WTC11 (cell line): Measurements from ENCODE around the gene DIABLO.

ENCODE experiments used
- CTCF ChIP-seq: fragments of 200-600 bp; IDR thresholded peaks from 2 replicates; pipeline ENCODE4 v1.8.0; 2022; ENCODE audit warnings: antibody characterized with exemption
- IRF2 ChIP-seq: sonication (generic); formaldehyde crosslinking; IDR thresholded peaks from 2 replicates; pipeline ENCODE4 v1.8.0; 2022; ENCODE audit warnings: low read depth, missing genetic modification reagents, borderline replicate concordance
- JUN ChIP-seq: sonication (generic); formaldehyde crosslinking; IDR thresholded peaks from 2 replicates; pipeline ENCODE4 v1.8.0; 2023; ENCODE audit warnings: mild to moderate bottlenecking, missing genetic modification reagents
- NFE2L1 ChIP-seq: sonication (generic); formaldehyde crosslinking; IDR thresholded peaks from 2 replicates; pipeline ENCODE4 v1.8.1; 2023; ENCODE audit warnings: missing genetic modification reagents
- NFYB ChIP-seq: sonication (generic); formaldehyde crosslinking; conservative IDR thresholded peaks from 2 replicates; pipeline ENCODE4 v1.8.0; 2022; ENCODE audit warnings: low read depth, missing genetic modification reagents
- SMAD3 ChIP-seq: sonication (generic); formaldehyde crosslinking; IDR thresholded peaks from 2 replicates; pipeline ENCODE4 v1.8.0; 2022; ENCODE audit warnings: missing genetic modification reagents, mild to moderate bottlenecking, borderline replicate concordance
- SP1 ChIP-seq: sonication (generic); formaldehyde crosslinking; conservative IDR thresholded peaks from 2 replicates; pipeline ENCODE4 v1.8.1; 2022; ENCODE audit warnings: missing genetic modification reagents
- TCF7 ChIP-seq: sonication (generic); formaldehyde crosslinking; IDR thresholded peaks from 2 replicates; pipeline ENCODE4 v1.8.0; 2022; ENCODE audit warnings: mild to moderate bottlenecking, low read depth, missing genetic modification reagents, moderate library complexity
- USF2 ChIP-seq: sonication (generic); formaldehyde crosslinking; IDR thresholded peaks from 2 replicates; pipeline ENCODE4 v1.8.1; 2023; ENCODE audit warnings: mild to moderate bottlenecking, missing genetic modification reagents, moderate library complexity
- TF ChIP-seq, protein P1 (sequence below): sonication (generic); formaldehyde crosslinking; conservative IDR thresholded peaks from 2 replicates; pipeline ENCODE4 v1.8.1; 2022; ENCODE audit warnings: mild to moderate bottlenecking, missing genetic modification reagents
- TF ChIP-seq, protein P2 (sequence below): sonication (generic); formaldehyde crosslinking; IDR thresholded peaks from 2 replicates; pipeline ENCODE4 v1.8.1; 2023; ENCODE audit warnings: mild to moderate bottlenecking, missing genetic modification reagents, borderline replicate concordance

GRCh38 chr12:122227341-122227740 is 1.5 kb upstream of the DIABLO start:
- TF ChIP-seq IRF2 (no peak), USF2 (CRISPR knock-in tag) (no peak), CTCF (no peak), SP1 (CRISPR knock-in tag) (no peak), TCF7 (CRISPR knock-in tag) (no peak), JUN (CRISPR knock-in tag) (no peak), SMAD3 (no peak), NFE2L1 (CRISPR knock-in tag) (no peak), NFYB (CRISPR knock-in tag) (no peak)
- TF ChIP-seq, protein P1, sequence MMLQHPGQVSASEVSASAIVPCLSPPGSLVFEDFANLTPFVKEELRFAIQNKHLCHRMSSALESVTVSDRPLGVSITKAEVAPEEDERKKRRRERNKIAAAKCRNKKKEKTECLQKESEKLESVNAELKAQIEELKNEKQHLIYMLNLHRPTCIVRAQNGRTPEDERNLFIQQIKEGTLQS: no peak
- TF ChIP-seq, protein P2, sequence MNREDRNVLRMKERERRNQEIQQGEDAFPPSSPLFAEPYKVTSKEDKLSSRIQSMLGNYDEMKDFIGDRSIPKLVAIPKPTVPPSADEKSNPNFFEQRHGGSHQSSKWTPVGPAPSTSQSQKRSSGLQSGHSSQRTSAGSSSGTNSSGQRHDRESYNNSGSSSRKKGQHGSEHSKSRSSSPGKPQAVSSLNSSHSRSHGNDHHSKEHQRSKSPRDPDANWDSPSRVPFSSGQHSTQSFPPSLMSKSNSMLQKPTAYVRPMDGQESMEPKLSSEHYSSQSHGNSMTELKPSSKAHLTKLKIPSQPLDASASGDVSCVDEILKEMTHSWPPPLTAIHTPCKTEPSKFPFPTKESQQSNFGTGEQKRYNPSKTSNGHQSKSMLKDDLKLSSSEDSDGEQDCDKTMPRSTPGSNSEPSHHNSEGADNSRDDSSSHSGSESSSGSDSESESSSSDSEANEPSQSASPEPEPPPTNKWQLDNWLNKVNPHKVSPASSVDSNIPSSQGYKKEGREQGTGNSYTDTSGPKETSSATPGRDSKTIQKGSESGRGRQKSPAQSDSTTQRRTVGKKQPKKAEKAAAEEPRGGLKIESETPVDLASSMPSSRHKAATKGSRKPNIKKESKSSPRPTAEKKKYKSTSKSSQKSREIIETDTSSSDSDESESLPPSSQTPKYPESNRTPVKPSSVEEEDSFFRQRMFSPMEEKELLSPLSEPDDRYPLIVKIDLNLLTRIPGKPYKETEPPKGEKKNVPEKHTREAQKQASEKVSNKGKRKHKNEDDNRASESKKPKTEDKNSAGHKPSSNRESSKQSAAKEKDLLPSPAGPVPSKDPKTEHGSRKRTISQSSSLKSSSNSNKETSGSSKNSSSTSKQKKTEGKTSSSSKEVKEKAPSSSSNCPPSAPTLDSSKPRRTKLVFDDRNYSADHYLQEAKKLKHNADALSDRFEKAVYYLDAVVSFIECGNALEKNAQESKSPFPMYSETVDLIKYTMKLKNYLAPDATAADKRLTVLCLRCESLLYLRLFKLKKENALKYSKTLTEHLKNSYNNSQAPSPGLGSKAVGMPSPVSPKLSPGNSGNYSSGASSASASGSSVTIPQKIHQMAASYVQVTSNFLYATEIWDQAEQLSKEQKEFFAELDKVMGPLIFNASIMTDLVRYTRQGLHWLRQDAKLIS: no peak
